Measurements from ENCODE around the gene C10orf90.

DNA sequence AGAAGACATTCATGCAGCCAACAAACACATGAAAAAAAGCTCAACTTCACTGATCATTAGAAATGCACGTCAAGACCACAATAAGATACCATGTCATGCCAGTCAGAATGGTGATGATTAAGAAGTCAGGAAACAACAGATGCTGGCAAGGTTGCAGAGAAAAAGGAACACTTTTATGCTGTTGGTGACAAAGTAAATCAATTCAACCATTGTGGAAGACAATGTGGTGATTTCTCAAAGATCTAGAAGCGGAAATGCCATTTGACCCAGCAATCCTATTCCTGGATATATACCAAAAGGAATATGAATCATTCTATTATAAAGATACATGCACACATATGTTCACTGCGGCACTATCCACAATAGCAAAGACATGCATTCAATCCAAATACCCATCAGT lies 77.6 kb downstream of the C10orf90 start:
- TF ChIP-seq SAP30 (IDR thresholded peaks at IDR 0.05; ENCODE audit: insufficient read depth, insufficient replicate concordance, low read length) (no peak), EGR1 (IDR thresholded peaks at IDR 0.05; ENCODE audit: borderline replicate concordance, low read depth, low read length) (no peak), CHD2 (IDR thresholded peaks at IDR 0.05; ENCODE audit: low read length) (no peak), MAFK (IDR thresholded peaks at IDR 0.05; ENCODE audit: low read depth, low read length) (no peak), EZH2 (IDR thresholded peaks at IDR 0.05; ENCODE audit: low read depth, low read length, severe bottlenecking) (no peak), PHF8 (conservative IDR thresholded peaks at IDR 0.05; ENCODE audit: low read depth, low read length) (no peak), ATF2 (IDR thresholded peaks at IDR 0.05; ENCODE audit: low read length) (no peak), USF2 (IDR thresholded peaks at IDR 0.05; ENCODE audit: low read length) (no peak), POLR2A (IDR thresholded peaks at IDR 0.05; ENCODE audit: control extremely low read depth in 1 of 2, low read depth in 2 of 2, low read length in 2 of 2) (no peak)
- TF ChIP-seq, protein P1, sequence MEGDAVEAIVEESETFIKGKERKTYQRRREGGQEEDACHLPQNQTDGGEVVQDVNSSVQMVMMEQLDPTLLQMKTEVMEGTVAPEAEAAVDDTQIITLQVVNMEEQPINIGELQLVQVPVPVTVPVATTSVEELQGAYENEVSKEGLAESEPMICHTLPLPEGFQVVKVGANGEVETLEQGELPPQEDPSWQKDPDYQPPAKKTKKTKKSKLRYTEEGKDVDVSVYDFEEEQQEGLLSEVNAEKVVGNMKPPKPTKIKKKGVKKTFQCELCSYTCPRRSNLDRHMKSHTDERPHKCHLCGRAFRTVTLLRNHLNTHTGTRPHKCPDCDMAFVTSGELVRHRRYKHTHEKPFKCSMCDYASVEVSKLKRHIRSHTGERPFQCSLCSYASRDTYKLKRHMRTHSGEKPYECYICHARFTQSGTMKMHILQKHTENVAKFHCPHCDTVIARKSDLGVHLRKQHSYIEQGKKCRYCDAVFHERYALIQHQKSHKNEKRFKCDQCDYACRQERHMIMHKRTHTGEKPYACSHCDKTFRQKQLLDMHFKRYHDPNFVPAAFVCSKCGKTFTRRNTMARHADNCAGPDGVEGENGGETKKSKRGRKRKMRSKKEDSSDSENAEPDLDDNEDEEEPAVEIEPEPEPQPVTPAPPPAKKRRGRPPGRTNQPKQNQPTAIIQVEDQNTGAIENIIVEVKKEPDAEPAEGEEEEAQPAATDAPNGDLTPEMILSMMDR (IDR thresholded peaks at IDR 0.05; ENCODE audit: control extremely low read depth in 1 of 3, insufficient read depth in 1 of 3, low read depth in 1 of 3, low read length in 3 of 3): no peak
- TF ChIP-seq, protein P2, sequence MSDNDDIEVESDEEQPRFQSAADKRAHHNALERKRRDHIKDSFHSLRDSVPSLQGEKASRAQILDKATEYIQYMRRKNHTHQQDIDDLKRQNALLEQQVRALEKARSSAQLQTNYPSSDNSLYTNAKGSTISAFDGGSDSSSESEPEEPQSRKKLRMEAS (IDR thresholded peaks at IDR 0.05): no peak

All from H1 (cell line).